Kidney glomerular epithelial cell (primary cell): ENCODE results near the gene CTDSP2.
"Not testable (repeated sequence)": the region's sequence is repeated elsewhere in the genome, so short reads cannot be mapped to it uniquely, and the experiment has no call there.

Experiments
- DNase-seq: peaks from one replicate; lab custom pipeline; 2025; lab: John Stamatoyannopoulos, UW

CTDSP2 gene

DNA sequence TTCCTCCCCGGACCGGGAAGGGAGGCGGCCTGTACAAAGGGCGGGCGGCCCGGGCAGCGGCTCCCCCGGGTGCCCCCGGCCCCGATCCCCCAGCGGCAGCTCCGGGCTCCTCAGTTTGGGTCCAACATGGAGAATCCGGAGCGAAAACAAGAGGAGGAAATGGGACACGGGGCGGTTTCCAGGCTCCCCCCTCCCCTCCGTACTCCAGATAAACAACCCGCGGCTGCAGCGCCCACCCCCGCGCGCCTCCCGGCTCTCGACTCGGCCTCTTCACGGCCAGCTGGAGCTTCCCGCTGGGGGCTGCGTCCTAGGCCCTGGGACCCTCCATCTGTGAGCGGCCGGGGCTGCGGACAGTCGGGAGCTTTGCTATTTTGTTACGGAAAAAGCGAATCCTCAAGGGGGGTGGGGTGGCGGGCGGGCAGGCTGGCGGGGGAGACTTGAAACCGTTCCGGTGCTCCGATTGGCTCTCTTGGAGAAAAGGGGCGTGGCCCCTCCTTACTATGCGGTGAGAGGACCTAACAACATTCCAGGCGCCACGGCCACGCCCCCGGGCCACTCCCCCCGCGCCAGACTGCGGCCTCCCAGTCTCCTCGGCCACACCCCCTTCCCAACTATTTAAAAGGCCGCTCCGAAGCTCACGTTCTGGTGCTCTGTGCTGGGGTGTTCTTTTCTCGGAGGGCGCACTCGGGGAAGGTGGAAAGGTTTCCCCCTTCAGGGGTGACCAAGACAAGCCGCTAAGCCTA, at the start of gene CTDSP2:
Gene CTDSP2 (minus strand): TSS at position 153 of the 743 bp plus-strand sequence. CDS start 294 bp downstream, outside the sequence.
- peak; percentile 96 for DNase-seq

DNA sequence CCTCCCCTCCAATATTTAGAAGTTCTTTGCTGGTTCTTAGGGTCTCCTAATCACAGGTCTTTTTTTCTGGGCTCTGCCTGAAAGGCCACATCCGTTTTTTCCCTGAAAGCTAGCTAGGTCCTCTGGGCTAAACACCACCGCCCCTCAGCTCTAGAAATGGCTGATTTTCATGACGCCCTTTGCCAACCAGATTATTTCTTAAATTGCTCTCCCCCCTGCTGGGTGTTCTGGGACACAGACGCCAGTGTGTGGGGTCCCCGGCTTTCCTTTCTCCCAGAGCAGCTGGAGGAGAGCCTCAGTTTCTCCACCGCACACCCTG, 49.5 kb upstream of the CTDSP2 start:
- DNase-seq = no peak

- DNase-seq = no peak
These were observed 49.0 kb upstream of the CTDSP2 start for GRCh38 chr12:57895389-57896114.

GRCh38 chr12:57894399-57895292, 48.1 kb upstream of the CTDSP2 start:
- DNase-seq = no peak

DNA sequence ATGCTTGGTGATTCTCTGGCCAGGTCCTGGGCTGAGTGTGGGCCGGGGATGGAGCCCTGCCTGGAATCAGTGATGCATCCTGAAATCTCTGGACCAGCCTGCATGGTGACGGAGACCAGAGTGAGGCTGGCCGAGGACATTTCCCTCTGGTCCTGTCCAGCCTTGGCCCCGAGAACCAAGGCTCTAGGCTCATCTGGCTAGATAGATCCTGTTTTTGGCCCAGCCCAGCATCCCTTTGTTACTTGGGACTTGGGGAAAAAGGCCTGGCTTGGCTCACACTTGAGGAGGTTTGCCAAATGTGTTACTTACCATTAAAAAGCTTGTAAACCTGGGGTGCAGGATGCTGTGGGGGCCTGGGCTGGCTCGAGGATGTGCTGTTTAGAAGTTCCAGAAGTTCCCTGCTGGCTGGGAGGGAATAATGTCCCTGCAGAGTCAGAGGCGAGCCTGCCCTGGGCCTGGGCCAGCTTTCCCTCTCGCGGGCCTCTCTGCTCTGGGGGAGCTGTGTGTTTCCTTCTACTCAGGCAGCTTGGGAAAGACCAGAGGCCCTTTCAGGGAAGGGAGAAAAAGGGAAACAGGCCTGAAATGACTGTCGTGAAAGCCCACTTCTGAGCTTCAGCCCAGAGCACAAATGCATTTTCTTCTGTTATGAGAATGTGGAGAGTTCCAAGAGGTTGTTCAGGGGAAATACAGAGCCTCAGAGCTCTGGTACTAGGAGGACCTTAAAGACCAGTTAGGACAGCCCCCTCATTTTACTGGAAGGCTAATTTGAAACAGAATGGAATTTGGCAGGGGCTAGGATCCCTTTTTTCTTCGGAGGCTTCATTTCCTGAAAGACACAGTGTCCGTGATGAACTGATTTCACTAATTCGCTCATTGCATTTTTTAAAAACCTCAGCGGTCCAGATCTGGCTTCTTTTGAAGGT, 47.2 kb upstream of the CTDSP2 start:
- peak; percentile 41 for DNase-seq

DNA sequence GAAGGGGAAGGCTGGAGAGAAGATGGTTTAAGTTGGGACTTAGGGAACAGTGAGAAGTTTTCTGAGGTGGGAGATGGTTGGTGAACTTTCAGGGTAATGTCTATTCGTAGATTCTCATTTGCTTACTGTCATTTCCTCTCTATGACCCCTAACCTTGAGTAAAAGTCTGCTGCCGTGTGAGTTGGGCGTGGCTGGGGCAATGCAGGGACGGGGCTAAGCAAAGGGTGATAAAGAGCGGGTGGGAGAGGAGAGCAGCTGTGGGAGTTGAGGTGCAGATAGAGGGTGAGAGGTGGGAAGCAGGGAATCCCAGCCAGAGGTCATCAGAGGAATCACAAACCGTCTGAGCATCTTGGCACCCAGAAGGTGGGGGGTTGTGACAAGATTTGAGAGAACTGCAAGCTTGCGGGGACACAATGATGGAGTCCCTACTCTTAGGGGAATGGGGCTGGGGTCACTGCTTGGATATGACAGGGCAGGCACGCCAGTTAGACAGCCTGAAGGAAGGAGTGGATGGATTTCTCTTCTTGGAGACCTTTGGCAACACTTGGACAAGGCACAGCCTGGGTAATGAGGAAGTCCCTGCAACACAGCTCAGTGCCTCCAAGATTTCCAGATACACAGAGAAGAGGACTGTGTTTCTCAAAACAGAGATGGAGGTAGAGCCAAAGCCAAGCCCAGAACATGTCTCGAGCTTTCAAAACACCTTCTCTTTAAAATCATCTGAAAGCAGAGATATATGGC, 45.9 kb upstream of the CTDSP2 start:
- no peak for DNase-seq

DNA sequence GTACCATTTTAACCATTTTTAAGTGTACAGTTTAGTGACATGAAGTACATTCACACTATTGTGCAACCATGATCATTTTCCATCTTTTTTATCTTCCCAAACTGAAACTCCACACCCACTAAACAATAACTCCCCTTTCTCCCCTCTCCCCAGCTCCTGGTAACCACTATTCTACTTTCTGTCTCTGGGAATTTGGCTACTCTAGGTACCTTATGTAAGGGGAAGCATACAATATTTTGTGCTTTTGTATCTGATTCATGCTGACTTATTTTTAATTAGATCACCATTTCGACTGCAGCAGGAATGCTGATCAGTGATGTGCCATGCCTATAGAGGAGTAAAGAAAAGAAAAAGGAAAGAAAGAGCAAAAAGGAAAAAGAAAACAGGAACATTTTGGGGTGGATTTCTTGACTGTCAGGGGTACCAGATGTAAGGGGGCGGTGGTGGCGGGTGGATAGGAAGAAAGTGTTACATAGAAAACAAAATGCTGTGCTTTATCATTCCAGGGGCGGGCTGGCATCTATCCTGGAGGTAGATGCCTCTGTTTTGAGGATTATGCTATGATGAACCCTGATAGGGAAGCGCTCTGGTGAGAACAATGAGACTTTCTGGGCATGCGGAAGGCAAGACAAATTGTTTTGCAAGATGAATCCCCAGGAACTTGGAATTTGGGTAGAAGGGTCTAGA, 45.2 kb upstream of the CTDSP2 start:
- no peak for DNase-seq

DNA sequence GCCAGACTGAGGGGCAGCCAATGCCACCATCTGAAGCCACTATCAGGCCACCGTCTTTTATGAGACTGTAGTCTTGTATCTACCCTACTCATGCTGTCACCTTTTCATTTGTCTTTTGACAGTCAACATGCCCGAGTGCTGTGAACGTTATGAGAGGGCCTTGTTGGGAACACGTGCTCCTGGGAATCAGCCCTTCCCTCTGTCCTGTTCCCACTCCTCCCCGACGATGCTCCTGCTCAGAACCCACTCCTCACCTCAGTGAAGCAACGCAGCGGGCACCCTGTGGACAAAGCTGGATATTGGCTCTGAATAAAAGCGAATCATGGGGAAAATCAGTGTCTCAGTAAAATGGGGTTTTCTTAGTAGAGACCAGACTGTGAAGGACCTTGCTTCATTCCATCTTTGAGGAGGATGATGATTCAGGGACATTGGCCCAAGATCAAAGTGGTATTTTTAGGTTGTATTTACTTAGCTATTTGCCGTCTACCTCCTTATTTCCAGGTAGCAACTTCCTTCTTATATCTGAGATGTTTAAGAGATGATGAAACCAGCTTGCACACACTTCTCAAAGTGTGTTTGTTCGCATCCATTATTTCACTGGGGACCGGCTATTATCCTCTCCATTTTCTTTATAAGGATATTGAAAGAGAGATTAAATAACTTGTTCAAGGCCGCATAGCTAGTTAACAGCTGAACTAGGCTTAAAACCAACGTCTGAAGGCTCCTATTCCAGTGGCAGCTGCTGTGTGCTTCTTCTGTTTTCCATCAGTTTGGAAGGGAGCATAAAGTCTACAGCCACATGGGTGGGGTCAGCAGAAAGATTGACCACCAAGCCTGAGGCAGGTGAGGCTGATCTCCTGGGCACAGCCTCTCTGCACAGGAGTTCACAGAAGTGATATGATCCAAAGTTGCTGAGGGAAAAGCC, 43.9 kb upstream of the CTDSP2 start:
- peak; percentile 7 for DNase-seq

DNA sequence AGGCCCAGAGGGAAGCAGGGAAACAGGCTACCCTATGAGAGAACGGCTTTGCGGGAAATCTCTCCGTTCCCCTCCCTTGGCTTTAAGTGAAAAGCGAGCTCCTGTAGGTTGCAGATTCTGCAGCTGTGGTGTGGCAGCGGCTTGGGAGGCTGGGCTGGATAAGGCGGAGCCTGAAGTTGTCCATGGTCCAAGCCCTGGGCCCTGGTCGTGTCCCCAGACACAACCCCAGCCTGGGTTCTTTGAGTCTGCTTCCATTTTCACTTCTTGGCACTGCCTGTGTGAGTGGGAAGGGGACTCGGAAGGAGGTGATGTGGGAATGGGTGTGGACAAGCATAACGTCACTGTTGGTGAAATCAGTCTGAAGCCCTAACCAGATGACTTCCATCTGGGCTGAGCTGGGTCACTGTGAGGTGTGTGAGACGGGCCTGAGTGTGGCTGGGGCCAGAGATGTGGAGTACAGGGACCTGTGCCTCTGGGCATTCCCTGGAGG, 43.0 kb upstream of the CTDSP2 start:
- no peak for DNase-seq

DNA sequence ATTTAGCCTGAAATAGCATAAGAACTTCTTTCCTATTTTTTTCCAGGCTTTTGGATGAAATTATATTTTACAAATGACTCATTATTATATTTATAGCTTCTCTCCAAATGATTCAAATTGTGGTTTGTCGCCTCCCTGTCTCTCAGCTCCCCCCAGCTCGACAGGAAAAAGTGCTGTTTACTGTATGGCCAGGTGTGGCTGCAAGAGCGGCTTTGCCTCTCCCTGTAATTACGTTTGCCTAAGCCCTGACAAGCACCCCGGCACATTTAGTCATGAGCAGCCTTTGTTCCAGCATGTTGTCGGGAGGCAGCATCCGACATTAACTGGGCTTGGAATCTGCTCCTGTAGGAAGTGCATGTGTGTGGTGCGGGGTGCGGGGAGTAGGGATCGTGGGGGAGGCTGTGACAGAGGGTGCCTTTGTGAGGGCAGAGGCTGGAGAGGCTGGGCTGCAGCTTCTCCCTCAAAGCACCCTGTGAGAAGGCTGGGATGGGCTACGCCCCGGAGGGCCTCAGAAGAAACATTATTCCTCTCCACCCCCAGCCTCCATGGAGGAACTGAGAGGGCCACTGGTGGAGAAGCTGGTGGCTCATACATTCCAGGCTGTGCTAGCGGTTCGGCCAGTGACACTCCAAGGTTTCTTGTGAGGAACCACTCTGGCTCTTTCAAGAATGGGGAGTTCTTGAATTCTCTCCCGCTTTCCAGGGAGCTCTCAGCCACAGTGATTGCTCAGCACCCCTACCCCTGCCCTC, 42.1 kb upstream of the CTDSP2 start:
- peak; percentile 44 for DNase-seq

DNA sequence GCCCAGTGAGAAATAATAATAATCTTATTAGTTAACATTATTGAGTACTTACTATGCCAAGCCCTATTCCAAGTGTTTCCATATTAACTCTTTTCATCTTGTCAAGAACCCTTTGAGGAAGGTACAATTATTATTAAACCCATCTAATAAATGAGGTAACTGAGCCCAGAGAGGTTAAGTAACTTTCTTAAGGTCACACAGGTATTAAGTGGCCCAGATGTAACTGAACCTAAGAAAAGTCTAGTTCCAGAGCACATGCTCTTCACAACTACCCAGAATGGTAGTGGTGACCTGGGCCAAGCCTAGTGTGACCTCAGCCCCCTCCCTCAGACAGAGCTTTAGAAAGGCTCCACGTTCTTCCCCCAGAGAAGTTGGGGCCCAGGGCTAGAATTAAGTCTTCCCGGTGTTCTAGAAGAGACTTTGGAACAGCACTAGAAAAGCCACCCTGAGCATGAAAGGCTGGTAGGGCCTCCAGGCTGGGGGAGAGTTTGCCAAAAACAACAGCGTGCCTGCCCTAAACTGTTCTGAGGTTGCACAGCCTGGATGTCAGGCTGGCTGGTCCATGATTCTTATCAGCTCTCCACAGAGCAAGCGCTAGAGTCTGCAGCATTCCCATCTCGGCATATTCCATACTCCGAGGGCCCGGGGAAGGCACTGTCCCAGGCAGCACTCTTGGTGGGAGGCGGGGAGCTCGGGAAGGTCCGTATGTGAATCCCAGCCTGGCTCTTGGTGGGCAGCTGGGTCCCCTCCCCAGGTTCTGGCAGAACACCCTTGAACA, 41.3 kb upstream of the CTDSP2 start:
- DNase-seq = no peak

DNA sequence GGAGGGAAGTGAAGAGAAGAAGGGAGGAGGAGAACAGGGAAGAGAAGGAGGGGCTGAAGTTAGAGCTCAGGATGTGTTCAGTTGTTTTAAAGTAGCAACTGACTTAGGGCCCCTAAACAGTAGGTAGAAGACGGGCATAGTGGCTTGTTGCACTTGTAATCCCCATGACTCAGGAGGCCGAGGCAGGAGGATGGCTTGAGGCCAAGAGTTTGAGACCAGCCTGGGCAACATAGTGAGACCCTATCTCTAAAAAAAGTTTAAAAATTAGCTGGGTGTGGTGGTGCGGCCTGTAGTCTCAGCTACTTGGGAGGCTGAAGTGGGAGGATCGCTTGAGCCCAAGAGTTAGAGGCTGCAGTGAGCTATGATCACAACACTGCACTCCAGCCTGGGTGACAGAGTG, 40.4 kb upstream of the CTDSP2 start:
- not testable (repeated sequence) for DNase-seq

DNA sequence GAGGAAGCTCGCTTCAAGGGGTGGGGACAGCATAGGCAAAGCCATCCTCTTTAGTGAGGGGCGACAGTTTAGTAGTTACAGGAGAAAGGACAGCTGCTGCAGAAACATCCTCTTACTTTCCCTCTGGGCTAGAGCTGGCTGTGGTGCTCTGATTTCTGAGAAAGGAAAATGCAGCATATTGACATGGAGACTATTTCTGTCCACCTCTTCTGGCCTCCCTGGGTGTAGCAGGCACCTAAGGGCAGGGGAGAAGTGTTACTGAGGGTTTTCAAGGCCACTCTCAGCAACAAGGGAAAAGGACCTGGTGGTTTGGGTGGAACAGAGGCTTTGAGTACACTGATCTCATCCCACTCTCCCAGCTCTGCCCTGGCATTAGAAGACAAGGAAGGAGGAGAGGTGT, 40.0 kb upstream of the CTDSP2 start:
- no peak for DNase-seq

- DNase-seq = no peak
These were observed 38.7 kb upstream of the CTDSP2 start for GRCh38 chr12:57885207-57885606.

GRCh38 chr12:57883700-57884099, 37.2 kb upstream of the CTDSP2 start:
- no peak for DNase-seq

- DNase-seq = no peak
These were observed 36.5 kb upstream of the CTDSP2 start for GRCh38 chr12:57883057-57883456.

- no peak for DNase-seq
These were observed 36.0 kb upstream of the CTDSP2 start for GRCh38 chr12:57882575-57882974.
